Fibroblast of pulmonary artery (primary cell): Measurements from ENCODE around the gene CLEC3A.

Source experiments
- DNase-seq: peaks from one replicate; pipeline ENCODE4 v3.0.0-alpha.2; 2010; ENCODE audit warnings: low read depth
- H3K4me3 ChIP-seq: replicated peaks from 2 replicates; pipeline ENCODE4 v1.5.1; 2011; ENCODE audit warnings: low read depth, mild to moderate bottlenecking, control low read depth, low read length, moderate library complexity
- TF ChIP-seq, protein P1 (sequence below): IDR thresholded peaks from 2 replicates; pipeline ENCODE4 v1.5.1; 2011; ENCODE audit warnings: mild to moderate bottlenecking, control low read depth, low read length, inconsistent platforms; ENCODE audit errors: missing control alignments

The CLEC3A gene, protein sequence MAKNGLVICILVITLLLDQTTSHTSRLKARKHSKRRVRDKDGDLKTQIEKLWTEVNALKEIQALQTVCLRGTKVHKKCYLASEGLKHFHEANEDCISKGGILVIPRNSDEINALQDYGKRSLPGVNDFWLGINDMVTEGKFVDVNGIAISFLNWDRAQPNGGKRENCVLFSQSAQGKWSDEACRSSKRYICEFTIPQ

DNA sequence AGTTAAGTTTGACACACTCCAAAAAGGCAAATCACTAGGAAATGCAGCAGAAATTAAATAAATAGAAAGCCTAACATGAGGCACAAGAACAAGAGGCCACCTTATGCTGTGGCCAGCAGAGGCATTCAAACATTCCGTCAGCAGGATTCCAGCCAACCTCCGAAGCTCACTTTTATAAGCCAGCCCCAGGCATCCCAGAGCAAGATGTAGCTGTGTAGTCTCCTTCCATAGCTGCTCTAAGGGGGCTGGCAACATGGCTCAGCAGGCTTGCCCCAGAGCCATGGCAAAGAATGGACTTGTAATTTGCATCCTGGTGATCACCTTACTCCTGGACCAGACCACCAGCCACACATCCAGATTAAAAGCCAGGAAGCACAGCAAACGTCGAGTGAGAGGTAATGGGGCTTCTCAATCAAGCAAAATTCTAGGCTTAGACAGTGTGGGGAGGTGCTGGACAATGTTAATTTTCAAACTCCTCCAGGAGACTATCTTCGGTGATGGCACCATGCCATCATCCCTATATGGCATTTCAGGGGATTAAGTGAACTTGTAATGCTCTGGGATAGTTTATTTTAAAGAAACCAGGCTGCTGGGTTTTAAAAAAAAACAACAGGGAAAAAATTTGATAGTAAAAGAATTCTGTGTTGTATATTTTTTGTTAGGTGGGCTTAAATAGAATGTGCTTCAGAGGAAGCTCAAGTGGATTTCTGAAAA, at the start of gene CLEC3A:
TSS of gene CLEC3A (plus strand) at position 202 of the 714 bp plus-strand sequence. CDS start at position 281, 79 bp downstream.
- H3K4me3 ChIP-seq = no peak within 1 kb of the TSS
- DNase-seq = no peak
- TF ChIP-seq, protein P1, sequence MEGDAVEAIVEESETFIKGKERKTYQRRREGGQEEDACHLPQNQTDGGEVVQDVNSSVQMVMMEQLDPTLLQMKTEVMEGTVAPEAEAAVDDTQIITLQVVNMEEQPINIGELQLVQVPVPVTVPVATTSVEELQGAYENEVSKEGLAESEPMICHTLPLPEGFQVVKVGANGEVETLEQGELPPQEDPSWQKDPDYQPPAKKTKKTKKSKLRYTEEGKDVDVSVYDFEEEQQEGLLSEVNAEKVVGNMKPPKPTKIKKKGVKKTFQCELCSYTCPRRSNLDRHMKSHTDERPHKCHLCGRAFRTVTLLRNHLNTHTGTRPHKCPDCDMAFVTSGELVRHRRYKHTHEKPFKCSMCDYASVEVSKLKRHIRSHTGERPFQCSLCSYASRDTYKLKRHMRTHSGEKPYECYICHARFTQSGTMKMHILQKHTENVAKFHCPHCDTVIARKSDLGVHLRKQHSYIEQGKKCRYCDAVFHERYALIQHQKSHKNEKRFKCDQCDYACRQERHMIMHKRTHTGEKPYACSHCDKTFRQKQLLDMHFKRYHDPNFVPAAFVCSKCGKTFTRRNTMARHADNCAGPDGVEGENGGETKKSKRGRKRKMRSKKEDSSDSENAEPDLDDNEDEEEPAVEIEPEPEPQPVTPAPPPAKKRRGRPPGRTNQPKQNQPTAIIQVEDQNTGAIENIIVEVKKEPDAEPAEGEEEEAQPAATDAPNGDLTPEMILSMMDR = no peak

DNA sequence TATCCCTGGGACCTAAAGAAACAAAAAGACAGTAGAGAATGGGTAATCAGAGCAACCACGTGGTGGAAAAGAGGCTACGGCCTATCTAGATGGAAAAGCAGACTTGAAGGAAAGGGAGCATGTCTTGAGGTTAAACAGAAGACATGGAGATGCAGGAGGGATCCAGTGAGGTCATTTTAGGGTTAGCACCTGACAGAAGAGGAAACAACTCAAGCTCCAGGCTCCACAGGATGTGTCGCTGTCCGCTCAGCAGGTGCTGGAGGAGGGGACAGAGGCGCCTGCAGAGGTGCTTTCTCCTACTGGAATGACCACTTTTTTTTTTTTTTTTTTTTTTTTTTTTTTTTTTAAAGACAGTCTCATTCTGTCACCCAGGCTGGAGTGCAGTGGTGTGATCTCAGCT, 47.5 kb upstream of the CLEC3A start:
- no peak overlapping the region for H3K4me3 ChIP-seq
- TF ChIP-seq, protein P1 = no peak
- no peak for DNase-seq

GRCh38 chr16:77975942-77976341, 46.4 kb upstream of the CLEC3A start:
- no peak overlapping the region for H3K4me3 ChIP-seq
- DNase-seq = no peak
- TF ChIP-seq, protein P1 = no peak

GRCh38 chr16:77977339-77977738, 45.0 kb upstream of the CLEC3A start:
- H3K4me3 ChIP-seq = no peak overlapping the region
- DNase-seq = no peak
- TF ChIP-seq, protein P1 = no peak

DNA sequence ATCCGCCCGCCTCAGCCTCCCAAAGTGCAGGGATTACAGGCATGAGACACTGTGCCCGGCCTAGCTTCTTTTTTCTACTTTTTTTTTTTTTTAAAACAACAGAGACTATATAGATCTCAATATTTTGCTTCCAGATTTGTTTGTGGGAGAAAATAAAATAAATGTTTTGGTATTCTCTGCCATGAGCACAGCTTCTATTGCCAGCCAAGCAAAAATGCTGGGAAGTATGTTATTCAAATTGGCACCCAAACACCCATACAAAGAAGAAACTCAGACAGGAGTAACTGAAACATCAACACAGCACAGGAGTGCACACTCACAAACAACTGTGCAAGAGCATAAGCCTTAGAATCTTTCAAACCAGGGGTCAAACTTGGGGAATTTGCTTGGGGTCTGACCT, 37.2 kb upstream of the CLEC3A start:
- TF ChIP-seq, protein P1 = no peak
- DNase-seq = no peak
- no peak overlapping the region for H3K4me3 ChIP-seq

- DNase-seq = no peak
- H3K4me3 ChIP-seq = no peak overlapping the region
- TF ChIP-seq, protein P1 = no peak
Observed at GRCh38 chr16:77986011-77986740, 36.2 kb upstream of the CLEC3A start.
